ENCODE measurements around the gene CHI3L2. TPM values are rescaled to one million over a fixed set of nuclear protein-coding genes. Genes with fewer than 3 reads are reported as not detected.

CHI3L2 gene
- total and polyA plus RNA-seq, 10 of the 15 experiments (the other 5 are each of a cell fraction or from before 2014, with no cell fraction given): 37.1 to 508 (median 98.3) TPM

DNA sequence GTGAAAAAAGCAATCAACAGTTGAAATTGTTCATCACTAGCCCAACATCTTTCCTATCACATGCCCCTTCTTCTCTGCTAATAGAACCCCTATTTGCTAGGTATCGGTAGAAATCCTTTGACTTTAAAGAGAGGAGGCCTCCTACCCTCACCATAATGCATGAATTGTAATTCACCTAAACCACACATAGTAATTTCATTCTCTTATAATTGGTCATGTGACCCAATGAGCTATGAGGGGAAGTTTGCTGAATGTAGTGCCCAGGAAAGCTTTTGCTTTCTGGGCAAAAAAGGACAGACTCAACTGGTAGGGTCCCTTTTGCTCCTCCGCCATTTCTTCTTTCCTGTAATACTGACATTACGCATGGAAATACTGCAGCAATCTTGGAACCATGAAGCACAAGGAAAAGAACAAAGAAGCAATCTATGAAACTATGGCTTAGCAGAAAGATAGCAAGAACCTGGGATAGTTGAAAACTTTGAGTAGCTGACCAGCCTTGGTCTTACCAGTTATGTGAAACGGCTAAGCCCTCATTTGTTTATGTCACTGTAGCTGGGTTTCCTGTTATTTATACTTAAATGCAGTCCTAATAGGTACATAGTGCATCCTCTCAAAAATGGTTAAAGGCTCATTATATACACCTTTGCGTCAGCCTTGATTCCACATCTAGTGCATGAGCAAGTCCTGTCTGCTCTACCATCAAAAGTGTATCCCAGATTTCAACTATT, 10.2 kb upstream of the CHI3L2 start (continued):
- TF ChIP-seq TBL1XR1 (IDR thresholded peaks at IDR 0.05; ENCODE audit: low read depth, low read length) (peak; percentile 52; the same call in 1 of the 2 replicates), ZSCAN29 (IDR thresholded peaks at IDR 0.05) (no peak), GATAD2B (conservative IDR thresholded peaks at IDR 0.05; ENCODE audit: low read depth) (no peak), SIX5 (IDR thresholded peaks at IDR 0.05; ENCODE audit: low read depth, low read length, severe bottlenecking) (no peak)

DNA sequence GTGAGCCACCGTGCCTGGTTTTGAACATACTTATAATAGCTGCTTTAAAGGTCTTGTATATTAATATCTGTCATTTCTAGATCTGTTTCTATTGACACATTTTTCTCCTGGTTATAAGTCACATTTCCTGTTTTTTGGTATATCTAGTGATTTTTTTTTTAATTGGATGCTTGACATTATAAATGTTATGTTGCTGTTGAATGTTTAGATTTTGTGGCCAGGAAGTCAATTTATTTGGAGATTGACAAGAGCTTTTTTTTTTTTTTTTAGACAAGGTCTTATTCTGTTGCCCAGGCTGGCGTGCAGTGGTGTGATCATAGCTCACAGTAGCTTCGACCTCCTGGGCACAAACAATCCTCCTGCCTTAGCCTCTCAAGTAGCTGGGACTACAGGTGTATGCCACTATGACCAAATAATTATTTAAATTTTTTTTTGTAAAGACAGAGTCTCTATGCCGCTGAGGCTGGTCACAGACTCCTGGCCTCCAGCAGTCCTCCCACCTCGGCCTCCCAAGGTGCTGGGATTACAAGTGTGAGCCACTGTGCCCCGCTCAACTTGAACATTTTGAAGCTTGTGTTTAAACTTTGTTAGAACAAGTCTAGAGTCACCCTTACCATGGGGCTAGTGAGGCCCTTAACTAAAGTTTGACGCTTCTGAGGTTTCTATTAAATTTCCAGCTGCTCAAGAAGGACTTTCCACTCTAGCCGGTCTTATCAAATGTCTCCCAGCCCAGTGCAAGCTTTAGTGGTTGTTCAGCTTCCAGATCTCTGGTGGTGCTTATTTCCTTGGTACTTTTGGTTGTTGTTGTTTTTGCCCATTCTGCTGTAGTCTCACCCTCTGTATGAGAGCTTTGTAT, 8.6 kb upstream of the CHI3L2 start:
- Histone ChIP-seq H4K20me1 (ENCODE audit: control insufficient read depth, insufficient read depth) (no peaks in the 10 kb centered on the region), H3K27ac (ENCODE audit: control insufficient read depth, insufficient read depth) (peak overlapping the region; percentile 100), H3K27me3 (replicated peaks in 1 of 2; ENCODE audit: control insufficient read depth in 2 of 2, insufficient read depth in 2 of 2, low read length in 1 of 2) (no peaks in the 10 kb centered on the region), H3K4me1 (ENCODE audit: control insufficient read depth, insufficient read depth, low read length) (peaks cover 86% of the 10 kb centered on the region), H3K36me3 (ENCODE audit: control insufficient read depth in 2 of 2, insufficient read depth in 2 of 2, low read length in 1 of 2) (no peaks in the 10 kb centered on the region), H3K4me2 (ENCODE audit: control insufficient read depth, insufficient read depth) (peak overlapping the region; percentile 56), H3K9ac (ENCODE audit: control insufficient read depth, insufficient read depth, low read length) (peak overlapping the region; percentile 87), H3K9me3 (replicated peaks; ENCODE audit: control insufficient read depth, insufficient read depth, low read length) (no peaks in the 10 kb centered on the region), H3K79me2 (ENCODE audit: control insufficient read depth, insufficient read depth, low read length) (peaks cover 18% of the 10 kb centered on the region), H2AFZ (ENCODE audit: control insufficient read depth, low read depth, low read length) (no peak overlapping the region), H3K4me3 (no peak overlapping the region)
- RAD21 ChIA-PET (ENCODE audit: unreplicated experiment): interaction anchor here (0.6 to 9.9 kb wide), 19 partner anchors 11 to 478 kb away, joined by 3 to 542 read pairs (median 9); partner anchors contain the start of genes CD53, CEPT1, DENND2D and DRAM2
- POLR2A ChIA-PET: interaction anchor here (0.7 to 8.8 kb wide), 10 partner anchors 12 to 374 kb away, joined by 3 to 371 read pairs (median 8); partner anchors contain the start of genes CEPT1, DENND2D and DRAM2
- no peak; the same call in 2 of the 3 replicates for ATAC-seq
- SMC1A ChIA-PET (ENCODE audit: uncharacterized antibody, unreplicated experiment): interaction anchor here (0.6 to 12.4 kb wide), 26 partner anchors 10 to 385 kb away, joined by 3 to 284 read pairs (median 10); partner anchors contain the start of genes CD53, CEPT1, DENND2D and DRAM2
- no peak for FAIRE-seq
- WGBS (ENCODE audit: insufficient coverage, insufficient replicate concordance, low lambda C conversion rate, missing lambda C conversion rate): 22% methylated on average over 8 of the region's 8 CpGs
- in situ Hi-C loops (cut with MboI): no loop called here
- CTCF ChIA-PET: interaction anchor here (0.6 to 8.9 kb wide), 12 partner anchors 12 to 374 kb away, joined by 3 to 239 read pairs (median 4); partner anchors contain the start of genes CEPT1, DENND2D and DRAM2
- no peak for DNase-seq (ENCODE audit: low read depth, low spot score)
- intact Hi-C loops (cut with micrococcal nuclease; ENCODE audit: unreplicated experiment): loop anchor here (5.0 kb wide), 1 partner anchor 347 kb away; the partner anchor contains the start of gene CD53
- BruUV-seq (replicated peaks): no TSS peak
- TF ChIP-seq NBN (IDR thresholded peaks at IDR 0.05) (no peak), BHLHE40 (IDR thresholded peaks at IDR 0.05; ENCODE audit: borderline replicate concordance in 1 of 2, low read depth in 2 of 2, low read length in 1 of 2) (no peak), SMC3 (IDR thresholded peaks at IDR 0.05; ENCODE audit: borderline replicate concordance, low read length) (peak; percentile 28; the same call in 1 of the 2 replicates), CHD4 (IDR thresholded peaks at IDR 0.05) (no peak), MXI1 (IDR thresholded peaks at IDR 0.05; ENCODE audit: low read depth, low read length) (no peak), MYB (IDR thresholded peaks at IDR 0.05; ENCODE audit: borderline replicate concordance, low read depth, low read length) (no peak), SIN3A (IDR thresholded peaks at IDR 0.05; ENCODE audit: low read depth, low read length) (no peak; the same call in 1 of the 2 replicates), ZNF207 (IDR thresholded peaks at IDR 0.05; ENCODE audit: borderline replicate concordance) (no peak; the same call in 1 of the 2 replicates), ZSCAN29 (IDR thresholded peaks at IDR 0.05) (no peak), CHD2 (IDR thresholded peaks at IDR 0.05; ENCODE audit: borderline replicate concordance, low read depth, low read length) (no peak)
- TF ChIP-seq, protein P1, sequence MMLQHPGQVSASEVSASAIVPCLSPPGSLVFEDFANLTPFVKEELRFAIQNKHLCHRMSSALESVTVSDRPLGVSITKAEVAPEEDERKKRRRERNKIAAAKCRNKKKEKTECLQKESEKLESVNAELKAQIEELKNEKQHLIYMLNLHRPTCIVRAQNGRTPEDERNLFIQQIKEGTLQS (IDR thresholded peaks at IDR 0.05; ENCODE audit: borderline replicate concordance, extremely low read depth, low read depth, low read length): no peak
- TF ChIP-seq, protein P2, sequence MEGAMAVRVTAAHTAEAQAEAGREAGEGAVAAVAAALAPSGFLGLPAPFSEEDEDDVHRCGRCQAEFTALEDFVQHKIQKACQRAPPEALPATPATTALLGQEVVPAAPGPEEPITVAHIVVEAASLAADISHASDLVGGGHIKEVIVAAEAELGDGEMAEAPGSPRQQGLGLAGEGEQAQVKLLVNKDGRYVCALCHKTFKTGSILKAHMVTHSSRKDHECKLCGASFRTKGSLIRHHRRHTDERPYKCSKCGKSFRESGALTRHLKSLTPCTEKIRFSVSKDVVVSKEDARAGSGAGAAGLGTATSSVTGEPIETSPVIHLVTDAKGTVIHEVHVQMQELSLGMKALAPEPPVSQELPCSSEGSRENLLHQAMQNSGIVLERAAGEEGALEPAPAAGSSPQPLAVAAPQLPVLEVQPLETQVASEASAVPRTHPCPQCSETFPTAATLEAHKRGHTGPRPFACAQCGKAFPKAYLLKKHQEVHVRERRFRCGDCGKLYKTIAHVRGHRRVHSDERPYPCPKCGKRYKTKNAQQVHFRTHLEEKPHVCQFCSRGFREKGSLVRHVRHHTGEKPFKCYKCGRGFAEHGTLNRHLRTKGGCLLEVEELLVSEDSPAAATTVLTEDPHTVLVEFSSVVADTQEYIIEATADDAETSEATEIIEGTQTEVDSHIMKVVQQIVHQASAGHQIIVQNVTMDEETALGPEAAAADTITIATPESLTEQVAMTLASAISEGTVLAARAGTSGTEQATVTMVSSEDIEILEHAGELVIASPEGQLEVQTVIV (IDR thresholded peaks at IDR 0.05; ENCODE audit: borderline replicate concordance, partially characterized antibody): no peak
- TF ChIP-seq, protein P3, sequence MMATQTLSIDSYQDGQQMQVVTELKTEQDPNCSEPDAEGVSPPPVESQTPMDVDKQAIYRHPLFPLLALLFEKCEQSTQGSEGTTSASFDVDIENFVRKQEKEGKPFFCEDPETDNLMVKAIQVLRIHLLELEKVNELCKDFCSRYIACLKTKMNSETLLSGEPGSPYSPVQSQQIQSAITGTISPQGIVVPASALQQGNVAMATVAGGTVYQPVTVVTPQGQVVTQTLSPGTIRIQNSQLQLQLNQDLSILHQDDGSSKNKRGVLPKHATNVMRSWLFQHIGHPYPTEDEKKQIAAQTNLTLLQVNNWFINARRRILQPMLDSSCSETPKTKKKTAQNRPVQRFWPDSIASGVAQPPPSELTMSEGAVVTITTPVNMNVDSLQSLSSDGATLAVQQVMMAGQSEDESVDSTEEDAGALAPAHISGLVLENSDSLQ (IDR thresholded peaks at IDR 0.05): 0 out of 2 replicates have a peak, but pooled peaks have one; percentile 22

Measured in GM12878 (cell line).